HG03139 (cell line): Measurements from ENCODE around the gene MYH11.
"Not testable (repeated sequence)": the region's sequence is repeated elsewhere in the genome, so short reads cannot be mapped to it uniquely, and the experiment has no call there.

ENCODE experiments used
- ATAC-seq: cut with Tn5 transposase; IDR thresholded peaks from one replicate; pipeline ENCODE4 v1.9.1; 2021; ENCODE audit not compliant: unreplicated experiment

Gene MYH11

DNA sequence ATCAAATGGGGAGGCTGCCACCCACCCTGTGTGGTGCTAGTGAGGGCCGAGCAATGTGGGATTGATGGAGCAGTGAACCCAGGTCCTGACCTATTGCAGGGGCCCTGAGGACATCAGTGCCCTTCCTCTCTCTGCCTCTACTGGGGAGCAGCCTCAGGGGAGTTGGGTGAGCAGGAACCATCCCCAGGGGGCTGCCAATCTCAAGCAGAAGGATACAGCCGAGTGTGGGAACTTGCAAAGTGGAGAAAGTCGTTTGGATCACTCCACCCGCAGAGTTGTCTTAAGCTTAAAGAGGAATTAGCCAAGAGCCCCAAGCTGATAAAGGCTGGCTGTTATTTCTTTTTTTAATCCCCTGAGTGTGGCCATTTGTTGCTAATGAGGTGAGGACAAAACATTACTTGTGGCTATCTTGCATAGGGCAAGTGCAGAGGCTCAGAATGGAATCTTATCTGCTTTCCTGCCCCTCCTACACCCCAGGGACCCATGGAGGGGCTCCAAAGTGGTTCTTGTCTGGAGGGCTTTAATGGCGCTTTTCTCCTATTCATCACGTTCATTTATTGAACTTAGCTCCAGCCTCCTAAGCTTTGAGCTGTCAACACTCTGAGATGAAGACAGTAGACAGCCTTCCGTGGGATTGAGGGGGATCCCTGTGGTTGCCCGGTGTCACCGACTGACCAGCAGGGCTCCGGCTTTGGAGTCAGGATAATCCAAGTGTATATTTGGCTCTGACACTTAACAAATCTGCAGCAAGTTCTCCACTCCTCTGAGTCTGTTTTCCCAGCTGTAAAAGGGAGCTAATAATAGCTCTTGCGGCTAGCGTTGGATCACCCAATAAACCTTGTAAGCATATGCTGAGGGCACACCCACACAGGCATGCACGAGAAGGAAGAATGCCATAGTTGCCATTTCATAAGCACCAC is 45.1 kb downstream of the MYH11 start:
- ATAC-seq: no peak

DNA sequence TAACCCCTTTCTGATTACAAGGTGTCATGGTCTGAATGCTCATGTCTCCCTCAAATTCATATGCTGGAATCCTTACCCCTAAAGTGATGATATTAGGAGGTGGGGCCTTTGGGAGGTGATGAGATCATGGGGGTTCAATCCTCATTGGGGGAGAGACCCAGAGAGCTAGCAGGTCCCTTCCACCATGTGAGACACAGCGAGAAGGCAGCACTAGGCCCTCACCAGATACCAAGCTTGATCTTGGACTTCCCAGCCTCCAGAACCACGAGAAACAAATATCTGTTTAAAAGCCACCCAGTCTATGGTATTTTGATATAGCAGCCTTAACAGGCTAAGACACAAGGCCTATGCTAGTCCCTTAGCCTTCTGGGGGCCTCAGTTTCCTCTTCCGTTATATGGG is 45.9 kb downstream of the MYH11 start:
- no peak for ATAC-seq

DNA sequence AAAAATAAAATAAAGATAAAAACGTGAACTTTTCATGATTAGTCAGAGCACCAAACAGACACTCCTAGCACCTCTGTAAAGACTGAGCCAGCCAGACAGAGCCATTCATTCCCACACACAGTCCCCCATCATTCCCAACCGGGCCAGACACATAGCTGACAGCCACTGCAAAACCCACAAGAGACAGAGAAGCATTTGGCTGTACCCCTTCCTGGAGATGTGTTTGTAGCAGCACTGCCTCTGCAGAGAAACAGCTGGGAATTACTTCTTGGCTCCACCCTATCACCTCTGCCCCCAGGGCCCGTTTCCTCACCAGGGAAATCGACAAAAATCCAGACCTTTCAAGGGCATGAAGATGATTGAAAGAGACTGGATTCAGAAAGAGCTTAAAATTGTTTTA is 46.4 kb downstream of the MYH11 start:
- ATAC-seq: no peak

DNA sequence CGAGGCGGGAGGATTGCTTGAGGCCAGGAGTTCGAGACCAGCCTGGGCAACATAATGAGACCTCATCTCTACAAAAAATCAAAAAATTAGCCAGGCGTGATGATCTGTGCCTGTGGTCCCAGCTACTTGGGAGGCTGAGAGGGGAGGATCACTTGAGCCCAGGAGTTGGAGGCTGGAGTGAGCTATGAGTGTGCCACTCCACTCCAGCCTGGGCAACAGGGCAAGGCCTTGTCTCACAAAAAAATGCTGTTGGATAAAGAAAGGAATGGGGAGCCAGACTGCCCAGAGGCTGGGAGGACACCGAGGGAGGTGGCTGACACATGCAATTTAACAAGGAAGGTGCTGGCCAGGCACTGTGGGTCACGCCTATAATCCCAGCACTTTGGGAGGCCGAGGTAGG is 47.5 kb downstream of the MYH11 start:
- ATAC-seq: not testable (repeated sequence)

DNA sequence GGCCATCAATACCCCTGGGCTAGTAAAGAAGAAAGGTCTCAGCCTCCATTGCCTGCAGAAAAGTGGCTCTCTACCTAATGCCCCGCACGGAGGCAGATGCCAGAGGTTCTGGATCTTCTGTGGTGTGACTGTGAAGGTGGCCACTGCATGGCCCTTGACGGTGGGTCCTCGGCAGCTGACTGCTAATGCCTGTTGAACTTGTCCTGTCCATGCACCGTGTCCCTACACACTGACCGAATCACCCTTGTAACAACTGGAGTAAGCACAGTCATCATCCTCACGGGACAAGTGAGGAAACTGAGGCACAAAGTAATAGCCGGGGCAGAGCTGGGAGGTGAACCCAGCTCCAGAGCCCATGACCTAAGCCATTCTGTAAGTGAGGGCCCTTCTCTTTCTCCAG is 48.8 kb downstream of the MYH11 start:
- ATAC-seq: no peak

DNA sequence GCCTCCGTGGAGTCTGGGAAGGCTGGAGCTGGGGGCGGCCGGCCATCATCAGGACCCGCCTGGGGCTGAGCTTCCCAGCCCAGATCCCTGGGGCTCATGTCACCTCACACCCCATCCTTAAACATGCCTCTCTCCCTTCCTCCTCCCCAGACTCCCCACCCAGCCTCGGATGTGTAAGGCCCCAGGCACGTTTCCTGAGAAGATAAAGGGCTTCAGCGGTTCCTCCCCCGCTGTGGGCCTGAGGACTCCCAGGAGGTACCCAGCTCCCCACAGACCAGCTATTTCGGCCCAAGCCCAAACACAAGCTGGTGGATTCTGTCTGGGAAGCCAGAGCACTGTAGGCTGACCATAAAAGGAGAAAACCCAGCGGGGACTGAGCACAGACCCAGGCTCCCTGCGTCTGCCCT is 49.2 kb downstream of the MYH11 start:
- ATAC-seq: no peak

DNA sequence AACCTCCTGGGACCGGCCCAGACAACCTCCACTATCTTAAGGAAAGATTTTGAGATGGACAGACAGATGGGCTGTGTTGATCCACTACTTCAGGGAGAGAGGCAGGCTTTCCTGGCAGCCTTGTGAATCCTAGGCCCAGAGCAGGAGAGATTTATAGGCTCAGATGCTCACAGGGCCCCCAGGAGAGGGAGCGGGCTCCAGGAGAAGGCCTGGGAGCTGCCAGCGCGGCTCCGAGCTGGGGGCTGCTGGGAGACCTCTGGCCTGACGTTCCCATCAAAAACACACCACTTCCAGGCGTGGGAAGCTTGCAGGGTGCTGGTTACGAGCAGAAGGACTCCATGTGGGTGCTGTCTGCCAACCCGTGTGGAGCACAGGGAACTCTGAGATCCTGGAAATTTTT is 53.2 kb downstream of the MYH11 start:
- no peak for ATAC-seq

DNA sequence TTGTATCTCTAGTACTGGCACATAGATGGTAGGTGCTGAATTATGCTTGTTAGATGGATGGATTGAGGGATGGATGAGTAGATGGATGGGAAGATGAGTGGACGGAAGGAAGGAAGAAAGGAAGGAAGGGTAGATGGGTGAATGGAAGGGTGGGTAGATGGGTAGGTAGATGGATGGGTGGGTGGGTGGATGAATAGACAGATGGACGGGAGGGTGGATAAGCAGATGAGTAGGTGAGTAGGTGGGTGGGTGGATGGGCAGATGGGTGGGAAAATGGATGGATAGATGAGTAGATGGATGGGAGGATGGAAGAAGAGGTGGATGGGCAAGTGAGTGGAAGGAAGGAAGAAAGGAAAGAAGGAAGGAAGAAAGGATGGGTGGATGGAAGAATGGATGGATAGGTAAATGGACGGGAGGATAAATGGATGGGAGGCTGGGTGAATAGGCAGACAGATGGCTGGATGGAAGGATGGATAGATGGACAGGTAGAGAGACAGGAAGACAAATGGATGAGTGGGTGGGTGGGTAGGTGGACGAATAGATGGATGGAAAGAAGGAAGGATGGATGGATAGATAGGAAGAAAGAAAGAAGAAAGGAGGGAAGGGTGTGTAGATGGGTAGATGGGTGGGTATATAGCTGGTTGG is 56.9 kb downstream of the MYH11 start:
- ATAC-seq: no peak

DNA sequence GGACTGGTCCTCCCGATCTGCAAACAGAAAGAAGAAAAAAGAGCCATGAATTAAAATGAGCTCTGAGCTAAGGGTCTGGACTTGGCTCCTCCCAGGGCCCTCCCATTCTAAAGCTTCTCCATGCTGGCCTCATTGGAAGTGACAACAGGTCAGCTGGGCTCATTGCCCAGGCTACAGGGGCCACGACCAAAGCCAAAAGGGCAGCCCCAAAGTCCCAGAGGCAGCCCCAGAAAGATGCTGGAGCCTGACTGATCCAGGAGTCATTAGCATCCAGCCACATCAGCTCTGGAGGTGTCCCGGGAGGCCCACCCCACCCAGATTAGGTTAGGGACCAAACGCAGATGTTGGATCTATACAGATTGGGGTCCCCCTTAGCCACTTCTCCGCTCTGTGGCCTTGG is 58.2 kb downstream of the MYH11 start:
- no peak for ATAC-seq

DNA sequence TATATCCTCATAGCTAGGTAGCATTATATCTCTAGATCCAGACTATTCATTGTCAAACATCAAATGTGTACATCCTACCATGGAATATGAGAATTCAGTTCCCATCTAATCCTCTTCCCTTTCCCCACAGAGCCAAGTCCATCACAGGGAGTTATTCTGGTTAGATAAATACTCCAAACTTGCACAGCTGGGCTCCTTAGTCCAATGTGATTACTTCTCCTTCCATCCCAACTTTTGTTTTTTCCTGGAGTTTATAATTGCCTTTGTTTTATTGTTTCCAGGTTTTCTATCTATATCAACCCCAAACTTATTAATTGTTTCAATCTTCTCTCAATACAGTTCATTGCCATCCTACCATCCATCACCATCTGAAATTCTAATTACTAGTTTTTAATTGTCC is 59.9 kb downstream of the MYH11 start:
- no peak for ATAC-seq

DNA sequence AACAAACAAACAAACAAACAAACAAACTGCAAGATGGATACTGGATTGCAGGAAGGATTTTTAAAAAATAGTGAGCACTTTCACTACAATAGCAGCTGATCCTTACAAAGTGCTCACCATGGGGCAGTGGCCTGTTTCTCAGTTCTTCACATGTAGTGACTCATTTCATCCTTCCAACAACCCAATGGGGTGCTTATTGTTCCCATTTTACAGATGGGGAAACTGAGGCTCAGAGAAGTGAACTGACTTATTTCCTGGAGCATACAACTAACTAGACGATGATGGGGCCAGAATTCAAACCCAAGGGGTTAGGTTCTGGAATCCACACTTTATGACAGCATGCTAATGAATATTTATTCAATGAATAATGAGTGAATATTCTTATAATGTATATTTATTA is 61.2 kb downstream of the MYH11 start:
- ATAC-seq: no peak

DNA sequence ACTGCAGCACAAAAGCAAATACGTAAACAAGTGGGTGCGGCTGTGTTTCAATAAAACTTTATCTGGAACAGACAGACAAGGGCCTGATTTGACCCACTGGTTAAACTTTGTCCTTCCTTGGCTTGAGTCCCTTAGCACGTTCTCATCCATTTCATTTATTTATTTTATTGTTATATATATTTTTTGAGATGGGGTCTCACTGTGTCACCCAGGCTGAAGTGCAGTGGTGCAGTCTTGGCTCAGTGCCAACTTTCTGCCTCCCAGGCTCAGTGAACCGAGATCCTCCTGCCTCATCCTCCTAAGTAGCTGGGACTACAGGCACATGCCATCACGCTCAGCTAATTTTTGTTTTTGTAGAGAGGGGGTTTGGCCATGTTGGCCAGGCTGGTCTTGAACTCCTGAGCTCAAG is 64.3 kb downstream of the MYH11 start:
- no peak for ATAC-seq

DNA sequence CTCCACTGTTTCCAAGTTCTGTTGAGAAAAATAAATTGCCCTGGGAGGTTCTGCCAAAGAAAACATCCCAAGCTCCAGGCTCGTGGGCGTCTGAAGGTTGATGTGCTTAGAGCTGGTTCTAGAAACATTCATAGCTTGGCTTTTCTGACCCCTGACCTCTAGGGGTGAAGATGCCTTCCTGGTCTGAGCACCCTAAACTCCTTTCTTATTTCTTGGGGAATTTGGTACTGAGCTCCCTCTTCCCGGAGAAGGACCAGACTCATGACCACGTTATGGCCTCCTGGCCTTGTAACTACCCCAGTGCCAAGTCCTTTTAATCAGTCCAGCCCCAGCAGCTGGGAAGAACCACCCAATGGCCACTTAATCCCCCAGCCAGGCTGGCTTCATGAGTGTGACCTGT is 66.4 kb downstream of the MYH11 start:
- no peak for ATAC-seq

DNA sequence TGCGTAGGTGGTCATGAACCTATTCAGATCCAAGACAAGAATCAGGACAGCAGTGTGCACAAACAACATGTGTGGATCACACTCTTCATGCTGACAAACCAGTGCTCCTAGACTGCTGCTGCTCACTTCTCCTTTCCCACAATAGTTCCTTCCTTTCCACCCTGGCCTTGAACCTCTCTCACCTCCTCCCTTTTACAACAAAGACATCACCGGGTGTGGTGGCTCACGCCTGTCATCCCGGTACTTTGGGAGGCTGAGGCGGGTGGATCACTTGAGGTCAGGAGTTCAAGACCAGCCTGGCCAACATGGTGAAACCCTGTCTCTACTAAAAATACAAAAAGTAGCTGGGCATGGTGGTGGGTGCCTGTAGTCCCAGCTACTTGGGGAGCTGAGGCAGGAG is 67.0 kb downstream of the MYH11 start:
- ATAC-seq: not testable (repeated sequence)

DNA sequence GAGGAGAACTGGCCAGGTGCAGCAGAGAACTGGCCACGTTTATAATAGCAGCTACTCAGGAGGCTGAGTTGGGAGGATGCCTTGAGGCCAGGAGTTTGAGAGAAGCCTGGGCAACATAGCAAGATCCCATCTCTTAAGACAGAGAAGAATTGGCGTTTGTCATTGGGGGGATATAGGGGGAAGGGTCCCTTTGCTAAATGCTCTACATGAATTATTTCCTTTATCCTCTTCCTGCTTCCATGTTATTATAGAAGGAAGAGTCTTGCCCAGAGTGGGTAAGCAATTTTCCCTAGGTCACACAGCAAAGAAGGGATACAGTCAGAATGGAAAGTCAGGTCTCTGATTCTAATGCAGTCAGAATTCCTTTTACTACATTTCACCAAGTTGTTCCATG is 68.0 kb downstream of the MYH11 start:
- no peak for ATAC-seq

DNA sequence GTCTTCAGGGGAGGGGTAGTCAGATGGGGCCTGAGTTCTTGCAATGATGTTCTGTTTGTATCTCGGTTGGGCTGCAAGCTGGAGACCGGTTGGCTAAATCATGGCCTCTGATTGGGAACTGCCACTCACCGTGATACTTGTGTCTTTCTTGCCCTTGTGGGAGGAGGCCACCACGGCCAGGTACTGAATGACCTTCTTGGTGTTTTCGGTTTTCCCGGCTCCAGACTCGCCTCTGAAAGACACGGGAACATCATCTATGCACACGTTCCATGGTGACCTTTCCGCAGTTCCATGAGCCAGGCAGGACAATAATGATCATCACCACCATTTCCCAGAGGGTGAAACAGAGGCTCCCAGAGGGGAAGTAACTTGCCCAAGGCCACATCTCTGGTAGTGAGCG is 70.3 kb downstream of the MYH11 start:
- ATAC-seq: no peak

DNA sequence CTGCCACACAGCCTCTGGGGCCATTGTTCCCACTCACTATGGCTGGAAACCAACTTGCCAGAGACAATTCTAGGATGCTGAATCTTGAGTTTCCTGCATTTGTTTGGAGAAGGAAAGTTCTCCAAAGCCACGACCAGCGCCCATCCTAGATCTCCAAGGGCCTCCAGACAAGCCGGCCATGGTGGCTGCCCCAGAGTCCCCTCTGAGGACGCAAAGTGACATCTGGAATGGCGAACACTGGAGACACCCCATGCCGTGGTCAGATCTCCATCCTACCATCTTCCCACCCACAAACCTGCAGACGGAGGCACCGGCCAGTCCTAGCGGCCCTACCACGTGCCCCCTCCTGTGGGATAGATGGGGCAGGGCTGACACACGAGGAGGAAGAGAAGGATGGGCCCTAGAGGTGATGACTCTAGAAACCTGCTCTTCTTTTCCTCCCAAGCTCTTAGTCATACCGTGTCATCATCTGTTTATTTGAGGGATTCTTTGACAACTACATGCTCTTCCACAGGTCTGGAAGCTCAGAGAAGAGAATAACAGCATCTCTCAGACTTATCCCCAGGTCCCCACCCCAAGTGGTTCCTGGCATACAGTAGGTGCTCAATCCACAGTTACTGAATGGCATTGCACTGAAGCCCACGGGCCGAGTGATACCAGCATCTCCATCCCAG is 71.3 kb downstream of the MYH11 start:
- no peak for ATAC-seq

DNA sequence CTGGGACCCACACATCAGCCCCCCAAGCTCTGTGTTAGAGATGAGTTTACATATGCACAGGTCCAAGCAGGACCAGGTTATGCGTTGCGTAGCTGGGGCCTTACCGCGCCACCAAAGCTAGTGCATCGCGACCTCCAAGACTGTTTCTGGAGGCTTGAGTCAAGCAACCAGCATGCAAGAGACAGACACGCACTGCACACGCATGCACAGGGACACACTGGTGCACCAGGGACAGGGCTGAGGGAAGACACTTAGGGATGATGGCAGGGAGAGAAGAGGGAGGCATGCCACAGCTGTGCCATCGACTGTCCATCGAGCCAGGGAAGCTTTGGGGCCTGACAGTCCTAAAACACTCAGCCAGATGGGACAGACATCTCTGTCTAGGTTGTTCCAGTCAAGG is 72.8 kb downstream of the MYH11 start:
- ATAC-seq: no peak

DNA sequence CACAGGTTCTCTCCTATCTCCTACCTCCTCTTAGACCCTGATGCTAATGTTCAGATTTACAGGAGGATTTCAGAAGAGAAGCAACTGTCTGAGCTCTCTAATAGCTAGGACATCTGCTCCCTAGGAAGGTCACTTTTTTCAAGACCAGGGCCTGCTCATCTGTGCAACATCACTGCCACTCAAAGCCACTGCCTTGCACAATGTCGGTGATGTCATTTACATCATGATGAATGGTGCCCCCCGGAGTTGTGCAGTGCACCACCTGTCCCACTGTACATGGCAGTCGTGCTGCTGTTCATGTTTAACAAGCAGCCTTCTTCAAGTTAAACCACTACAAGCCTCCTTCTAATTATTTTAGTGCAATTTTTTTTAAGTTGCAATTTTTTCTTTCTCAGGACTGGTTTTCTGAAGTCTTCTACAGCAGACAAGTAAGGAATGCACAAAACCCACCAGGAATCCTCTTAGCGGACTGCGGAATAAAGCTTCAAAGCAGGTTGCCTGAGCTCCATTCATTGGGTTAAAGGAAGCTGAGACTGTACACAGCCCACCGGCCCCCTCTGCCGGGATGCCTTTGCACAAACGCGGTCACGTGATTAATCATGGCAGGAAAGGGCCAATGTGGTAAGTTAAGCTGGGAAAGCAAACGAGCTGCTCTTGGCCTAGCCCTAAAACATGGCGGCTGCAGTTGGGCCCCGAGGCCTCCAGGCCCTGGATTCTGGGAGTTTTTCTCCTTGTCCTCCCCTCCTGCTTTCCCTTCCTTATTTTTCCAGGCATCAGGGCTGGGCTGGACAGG is 74.1 kb downstream of the MYH11 start:
- ATAC-seq: no peak

DNA sequence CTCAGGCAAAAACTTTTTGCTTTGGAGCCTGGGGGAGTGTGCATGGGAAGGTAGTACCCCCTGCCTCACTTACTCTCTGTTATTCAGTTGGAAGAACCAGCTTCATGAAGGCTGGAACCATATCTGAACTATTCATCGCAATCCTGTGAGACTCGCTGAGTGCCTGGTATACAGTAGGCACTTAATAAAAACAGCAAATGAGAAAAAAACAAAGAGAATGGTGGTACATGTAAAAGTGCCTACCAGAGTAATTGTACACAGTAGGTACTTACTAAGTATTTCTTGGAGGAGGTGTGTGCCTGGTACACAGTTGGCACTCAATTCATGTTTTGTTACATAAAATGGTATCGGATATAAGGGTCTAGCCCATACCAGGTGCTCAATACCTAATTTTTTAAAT is 75.2 kb downstream of the MYH11 start:
- no peak for ATAC-seq

DNA sequence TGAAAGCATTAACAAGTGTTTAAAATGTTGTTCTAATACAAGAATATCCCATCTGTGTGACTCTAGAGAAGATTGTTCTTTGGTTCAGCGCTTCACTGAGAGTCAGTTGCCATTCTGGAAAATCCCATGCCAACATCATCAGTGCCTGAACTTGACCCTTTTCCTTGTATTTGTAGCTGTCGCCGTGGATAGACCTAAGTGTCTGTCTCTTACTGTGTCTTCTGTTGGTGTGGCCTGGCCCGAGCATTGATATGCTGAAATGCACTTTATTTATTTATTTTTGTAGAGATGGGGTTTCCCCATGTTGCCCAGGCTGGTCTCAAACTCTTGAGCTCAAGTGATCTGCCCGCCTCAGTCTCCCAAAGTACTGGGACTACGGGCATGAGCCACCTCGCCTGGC is 76.0 kb downstream of the MYH11 start:
- ATAC-seq: no peak
